BE2C (cell line): ENCODE measurements around the gene ENAH.

Source experiments
- DNase-seq: peaks from one replicate; pipeline ENCODE4 v3.0.0-alpha.2; 2020
- H3K27me3 ChIP-seq: fragments of 250-450 bp; sonication (Bioruptor Pico); 2 replicates; pipeline ENCODE4 v1.5.1; 2020; ENCODE audit warnings: mild to moderate bottlenecking
- H3K36me3 ChIP-seq: fragments of 250-450 bp; sonication (Bioruptor Pico); 2 replicates; pipeline ENCODE4 v1.5.1; 2020; ENCODE audit warnings: mild to moderate bottlenecking
- H3K4me1 ChIP-seq: fragments of 250-450 bp; sonication (Bioruptor Pico); 2 replicates; pipeline ENCODE4 v1.5.1; 2020
- H3K4me3 ChIP-seq: 2 replicates; pipeline ENCODE4 v1.5.1; 2011; ENCODE audit warnings: low read depth, low read length
- H3K9me3 ChIP-seq: fragments of 250-450 bp; sonication (Bioruptor Pico); 2 replicates; pipeline ENCODE4 v1.5.1; 2020
- CTCF ChIP-seq: IDR thresholded peaks from 2 replicates; pipeline ENCODE4 v1.5.1; 2012; ENCODE audit warnings: mild to moderate bottlenecking, low read depth, low read length

Gene ENAH

GRCh38 chr1:225598847-225599246 lies 54.1 kb downstream of the ENAH start:
- no peaks in the 10 kb centered on the region for H3K9me3 ChIP-seq
- no peak for TF ChIP-seq CTCF

GRCh38 chr1:225597926-225598575 lies 54.9 kb downstream of the ENAH start:
- TF ChIP-seq CTCF = no peak
- Histone ChIP-seq H3K9me3 (no peaks in the 10 kb centered on the region), H3K27me3 (no peaks in the 10 kb centered on the region), H3K4me1 (no peaks in the 10 kb centered on the region), H3K4me3 (no peak overlapping the region), H3K36me3 (peaks cover 11% of the 10 kb centered on the region; the same call in 1 of the 2 replicates)
- no peak for DNase-seq

More at GRCh38 chr1:225598847-225599246, 54.1 kb downstream of the ENAH start:
- no peak for DNase-seq
- Histone ChIP-seq H3K4me1 (0 out of 2 replicates have a peak, but pooled peaks cover 4% of the 10 kb centered on the region), H3K27me3 (no peaks in the 10 kb centered on the region), H3K4me3 (no peak overlapping the region), H3K36me3 (peaks cover 8% of the 10 kb centered on the region; the same call in 1 of the 2 replicates)

GRCh38 chr1:225596736-225597135 lies 56.2 kb downstream of the ENAH start:
- Histone ChIP-seq H3K27me3 (no peaks in the 10 kb centered on the region), H3K9me3 (no peaks in the 10 kb centered on the region), H3K36me3 (peaks cover 11% of the 10 kb centered on the region; the same call in 1 of the 2 replicates), H3K4me3 (no peak overlapping the region), H3K4me1 (no peaks in the 10 kb centered on the region)
- DNase-seq = no peak
- TF ChIP-seq CTCF = no peak

- H3K4me3 ChIP-seq = no peak overlapping the region
- no peaks in the 10 kb centered on the region for H3K9me3 ChIP-seq
- no peaks in the 10 kb centered on the region for H3K4me1 ChIP-seq
- DNase-seq = no peak
- no peaks in the 10 kb centered on the region for H3K27me3 ChIP-seq
- TF ChIP-seq CTCF = no peak
- peaks cover 11% of the 10 kb centered on the region; the same call in 1 of the 2 replicates for H3K36me3 ChIP-seq
Measured at GRCh38 chr1:225595974-225596551, 56.9 kb downstream of the ENAH start.

- DNase-seq = no peak
- H3K4me3 ChIP-seq = no peak overlapping the region
- no peaks in the 10 kb centered on the region for H3K9me3 ChIP-seq
- H3K36me3 ChIP-seq = peaks cover 11% of the 10 kb centered on the region; the same call in 1 of the 2 replicates
- no peaks in the 10 kb centered on the region for H3K4me1 ChIP-seq
- no peaks in the 10 kb centered on the region for H3K27me3 ChIP-seq
- TF ChIP-seq CTCF = no peak
Measured at GRCh38 chr1:225595452-225595851, 57.5 kb downstream of the ENAH start.

- Histone ChIP-seq H3K4me1 (no peaks in the 10 kb centered on the region), H3K4me3 (no peak overlapping the region)
- no peak for TF ChIP-seq CTCF
Measured at GRCh38 chr1:225593414-225593813, 59.5 kb downstream of the ENAH start.

More at GRCh38 chr1:225593414-225593813, 59.5 kb downstream of the ENAH start:
- peaks cover 7% of the 10 kb centered on the region; the same call in 1 of the 2 replicates for H3K36me3 ChIP-seq
- no peaks in the 10 kb centered on the region for H3K9me3 ChIP-seq
- no peak for DNase-seq
- no peaks in the 10 kb centered on the region for H3K27me3 ChIP-seq
